IPS-11a (cell line): ENCODE results near the gene ZACN.
A peak's percentile ranks its signal among the peaks of the same experiment; 100 is the strongest.
"Not testable (repeated sequence)": the region's sequence is repeated elsewhere in the genome, so short reads cannot be mapped to it uniquely, and the experiment has no call there.

Source experiments
- H3K4me3 ChIP-seq: one replicate; pipeline ENCODE4 v1.5.1; 2013; ENCODE audit warnings: low read depth, low read length, control low read depth

The ZACN gene

GRCh38 chr17:76053246-76054111, 25.5 kb upstream of the ZACN start:
- no peak overlapping the region for H3K4me3 ChIP-seq

GRCh38 chr17:76054112-76054476, 24.9 kb upstream of the ZACN start:
- H3K4me3 ChIP-seq = no peak overlapping the region

- H3K4me3 ChIP-seq = no peak overlapping the region
Measured at GRCh38 chr17:76056882-76057281, 22.1 kb upstream of the ZACN start.

GRCh38 chr17:76058264-76058663, 20.7 kb upstream of the ZACN start:
- not testable (repeated sequence) for H3K4me3 ChIP-seq

GRCh38 chr17:76063875-76064546, 15.0 kb upstream of the ZACN start:
- H3K4me3 ChIP-seq = no peak overlapping the region

GRCh38 chr17:76065775-76066174, 13.2 kb upstream of the ZACN start:
- no peak overlapping the region for H3K4me3 ChIP-seq

- H3K4me3 ChIP-seq = peak overlapping the region; percentile 81
Measured at GRCh38 chr17:76071531-76072147, 7.3 kb upstream of the ZACN start.

- H3K4me3 ChIP-seq = peak within 1 kb of the TSS; percentile 81
Measured at GRCh38 chr17:76072148-76072858, 6.7 kb upstream of the ZACN start, which contains the start of gene SRP68. Gene SRP68, minus strand, starts transcription at chr17:76072517. Its CDS starts 26 bp downstream, at chr17:76072491.

- H3K4me3 ChIP-seq = peak within 1 kb of the TSS; percentile 35
Measured at GRCh38 chr17:76074390-76075363, 4.3 kb upstream of the ZACN start, which contains the start of gene GALR2. Gene GALR2, plus strand, starts transcription at chr17:76074781. Its CDS starts 103 bp downstream, at chr17:76074884.

GRCh38 chr17:76075364-76076145, 3.4 kb upstream of the ZACN start:
- no peak overlapping the region for H3K4me3 ChIP-seq

GRCh38 chr17:76076146-76076764, 2.7 kb upstream of the ZACN start:
- H3K4me3 ChIP-seq = no peak overlapping the region

GRCh38 chr17:76076765-76077583, 2.0 kb upstream of the ZACN start:
- H3K4me3 ChIP-seq = no peak overlapping the region

- H3K4me3 ChIP-seq = no peak overlapping the region
Measured at GRCh38 chr17:76077584-76078110, 1.3 kb upstream of the ZACN start.

- not testable (repeated sequence) for H3K4me3 ChIP-seq
Measured at GRCh38 chr17:76078370-76078769, 612 bp upstream of the ZACN start.

- H3K4me3 ChIP-seq = no peak overlapping the region
Measured at GRCh38 chr17:76079535-76079955, 563 bp downstream of the ZACN start.

- H3K4me3 ChIP-seq = no peak overlapping the region
Measured at GRCh38 chr17:76079956-76080767, 1.2 kb downstream of the ZACN start.
